Retina (tissue), 1 donor: ENCODE data around the gene ZNF106.

Experiments
- DNase-seq: peaks from one replicate; pipeline ENCODE4 v3.0.0-alpha.2; 2016

The ZNF106 gene

DNA sequence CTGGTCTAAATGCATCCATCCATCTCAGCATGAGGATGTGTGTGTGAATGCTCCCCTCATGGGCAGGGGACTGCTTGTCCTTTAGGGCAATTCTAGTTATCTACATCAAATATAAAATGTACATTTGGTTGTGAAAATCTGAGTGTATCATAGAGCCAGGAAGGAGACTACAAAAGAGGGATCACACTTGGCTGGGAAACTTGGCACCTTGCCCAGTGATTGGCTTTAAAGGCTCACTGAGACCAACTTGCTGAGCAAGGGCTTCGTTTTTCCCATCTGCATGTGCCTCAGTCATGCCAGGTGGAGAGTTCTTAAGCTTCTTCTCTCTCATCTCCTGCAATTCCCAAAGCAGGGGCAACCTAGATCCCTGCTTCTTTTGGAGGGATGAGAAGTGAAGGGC, 126.4 kb downstream of the ZNF106 start:
- no peak for DNase-seq

GRCh38 chr15:42363942-42364341, 127.0 kb downstream of the ZNF106 start:
- DNase-seq: no peak

- no peak for DNase-seq
These were observed 127.5 kb downstream of the ZNF106 start for GRCh38 chr15:42363487-42363886.
